GM12801 (cell line): ENCODE measurements around the gene SPEN.

Experiments
- CTCF ChIP-seq: IDR thresholded peaks from one replicate; pipeline ENCODE4 v1.5.1; 2011; ENCODE audit warnings: control low read depth; ENCODE audit not compliant: insufficient read length; ENCODE audit errors: extremely low read depth

The SPEN gene

GRCh38 chr1:15983275-15983674 is 135.8 kb downstream of the SPEN start:
- TF ChIP-seq CTCF = no peak

DNA sequence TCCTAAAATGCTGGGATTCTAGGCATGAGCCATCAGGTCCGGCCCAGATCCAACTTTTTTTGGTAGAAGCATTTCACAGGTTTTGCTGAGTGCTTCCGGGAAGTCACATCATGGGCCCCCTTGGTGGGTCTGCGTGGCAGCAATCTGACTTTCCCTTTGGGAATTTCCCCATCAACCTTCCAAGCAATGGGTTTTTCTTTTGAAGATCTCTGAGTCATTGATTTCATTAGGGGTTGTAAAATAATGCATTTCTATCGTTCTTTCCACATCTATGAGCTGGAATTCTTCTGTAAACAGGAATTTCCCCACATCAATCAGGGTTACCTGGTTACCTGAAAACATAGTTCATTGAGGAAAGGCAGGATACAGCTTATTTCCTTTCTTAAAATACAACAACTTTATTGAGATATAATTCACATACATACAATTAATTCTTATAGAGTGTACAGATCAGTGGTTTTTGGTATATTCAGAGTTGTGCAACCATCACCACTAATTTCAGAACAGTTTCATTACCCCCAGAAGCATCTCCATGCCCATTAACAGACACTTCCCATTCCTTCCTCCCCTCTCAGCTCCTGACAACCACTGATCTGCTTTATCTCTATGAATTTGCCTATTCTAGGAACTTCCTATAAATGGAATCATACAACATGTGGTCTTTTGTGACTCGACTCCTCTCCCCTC is 138.2 kb downstream of the SPEN start:
- no peak for TF ChIP-seq CTCF

DNA sequence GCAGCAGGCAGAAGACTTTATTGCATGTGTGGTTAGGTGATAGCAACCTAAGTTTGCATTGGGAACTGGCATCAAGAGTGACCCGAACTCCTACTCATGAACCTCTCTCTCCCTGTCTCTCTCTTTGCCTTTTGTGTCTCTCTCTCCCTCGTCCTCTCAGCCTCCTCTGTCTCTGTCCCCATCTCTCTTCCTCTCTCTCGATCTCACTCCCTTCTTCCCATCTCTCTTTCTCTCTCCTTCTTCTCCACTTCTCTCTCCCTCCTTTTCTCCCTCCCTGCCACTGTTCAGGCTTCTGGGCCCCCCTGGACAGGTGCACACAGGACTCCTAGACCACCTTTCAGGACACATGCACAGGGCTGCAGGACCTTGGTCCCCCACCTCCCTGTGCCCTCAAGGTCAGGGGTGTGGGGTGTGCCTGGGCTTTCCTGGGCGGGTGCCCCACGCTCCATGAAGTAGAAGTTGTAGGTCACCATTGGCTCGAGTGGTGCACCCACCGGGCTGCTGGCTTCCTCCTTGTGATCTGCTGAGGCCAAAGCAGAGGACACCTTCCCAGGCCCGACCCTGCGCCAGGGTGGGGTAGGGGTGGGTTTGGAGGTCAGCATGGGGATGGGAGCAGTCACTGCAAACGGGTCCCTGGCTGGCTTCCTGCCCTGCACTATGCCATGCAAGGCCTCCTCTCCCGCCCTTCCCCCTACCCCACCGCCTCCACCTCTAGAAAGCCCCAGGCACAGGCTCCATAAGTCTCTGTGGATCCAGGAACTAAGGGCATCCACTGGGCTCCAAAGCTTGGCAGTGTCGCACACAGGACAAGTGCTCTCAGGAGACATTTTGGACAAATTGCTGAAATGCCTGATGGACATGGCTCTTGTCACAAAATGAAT is 141.6 kb downstream of the SPEN start:
- TF ChIP-seq CTCF = no peak

- TF ChIP-seq CTCF = no peak
These were observed 142.3 kb downstream of the SPEN start for GRCh38 chr1:15989776-15990175.
